D341Med (cell line): ENCODE results near the gene IL37.

Experiments used
- DNase-seq: peaks from one replicate; pipeline ENCODE4 v3.0.0; 2012; ENCODE audit warnings: low spot score

Gene IL37

GRCh38 chr2:112960230-112960825 lies 49.4 kb downstream of the IL37 start:
- no peak for DNase-seq

- DNase-seq = no peak
Observed at GRCh38 chr2:112962308-112963175, 51.6 kb downstream of the IL37 start.

GRCh38 chr2:112967023-112967422 lies 56.1 kb downstream of the IL37 start:
- no peak for DNase-seq
